ENCODE data around the gene GP1BB. TPM values are rescaled to one million over a fixed set of nuclear protein-coding genes. Genes with fewer than 3 reads are reported as not detected.

The GP1BB gene
- total and polyA plus RNA-seq, 8 donors, result 2.4 to 27.8 (median 8.7) TPM; not detected in 2

GRCh38 chr22:19734163-19734562 is 10.8 kb downstream of the GP1BB start:
- Histone ChIP-seq H3K36me3 (no peaks in the 10 kb centered on the region), H3K4me1 (peaks cover 6 to 12% (median 11%) of the 10 kb centered on the region in 4 donors), H3K4me3 (no peak overlapping the region), H3K27ac (no peak overlapping the region), H3K27me3 (peaks cover 0 to 54% (median 4%) of the 10 kb centered on the region in 3 donors), H3K9me3 (no peaks in the 10 kb centered on the region)
- no peak for DNase-seq
- WGBS, 5 donors, result 63 to 93% (median 87%) methylated on average over 2 to 7 of the region's 7 CpGs
- TF ChIP-seq EP300 (IDR thresholded peaks at IDR 0.05) (no peak), CTCF (IDR thresholded peaks at IDR 0.05) (no peak), POLR2A (IDR thresholded peaks at IDR 0.05) (no peak), POLR2AphosphoS5 (IDR thresholded peaks at IDR 0.05) (no peak)
- intact Hi-C loops (cut with DNase I; ENCODE audit: low total_unique reads), result loop anchor here (5.0 kb wide), 1 partner anchor 178 kb away; no protein-coding TSS in a partner anchor

DNA sequence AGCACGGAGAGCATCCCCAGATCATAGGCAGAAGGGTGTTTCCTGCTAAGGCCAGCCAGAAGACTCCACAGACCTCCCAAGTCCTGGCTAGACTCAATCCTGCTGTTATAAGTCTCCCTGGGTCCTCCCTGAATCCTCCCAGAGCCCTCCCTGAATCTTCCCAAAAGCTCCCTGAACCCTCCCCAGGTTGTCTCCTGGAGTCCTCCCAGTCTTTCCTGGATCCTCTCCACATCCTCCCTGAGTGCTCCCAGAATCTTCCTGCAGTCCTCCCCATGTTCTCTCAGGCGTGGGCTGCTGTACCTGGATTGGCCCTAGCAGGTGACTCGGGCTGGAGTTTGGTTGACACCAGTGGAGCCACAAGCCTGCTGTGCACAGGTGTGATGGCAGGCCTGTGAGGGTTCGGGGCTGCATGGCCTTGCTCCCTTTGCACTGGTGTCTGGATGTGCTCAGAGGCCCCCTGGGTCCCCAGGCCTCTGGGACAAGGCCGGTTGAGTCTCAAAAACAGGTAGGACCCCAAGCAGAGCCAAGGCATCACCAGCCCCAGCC is 11.6 kb downstream of the GP1BB start:
- Histone ChIP-seq H3K4me1 (peaks cover 6 to 12% (median 11%) of the 10 kb centered on the region in 4 donors), H3K27ac (no peak overlapping the region), H3K4me3 (no peak overlapping the region), H3K36me3 (no peaks in the 10 kb centered on the region), H3K9me3 (no peaks in the 10 kb centered on the region), H3K27me3 (peaks cover 0 to 58% (median 4%) of the 10 kb centered on the region in 3 donors)
- no peak for DNase-seq
- 68 to 87% (median 78%) methylated on average over 4 to 5 of the region's 5 CpGs for WGBS, 5 donors
- TF ChIP-seq EP300 (IDR thresholded peaks at IDR 0.05), result no peak
- TF ChIP-seq POLR2A (IDR thresholded peaks at IDR 0.05), result no peak
- TF ChIP-seq POLR2AphosphoS5 (IDR thresholded peaks at IDR 0.05), result no peak
- TF ChIP-seq CTCF (IDR thresholded peaks at IDR 0.05), result no peak
- intact Hi-C loops (cut with DNase I; ENCODE audit: low total_unique reads), result loop anchor here (5.0 kb wide), 1 partner anchor 177 kb away; no protein-coding TSS in a partner anchor

GRCh38 chr22:19735665-19736510 is 12.5 kb downstream of the GP1BB start:
- Histone ChIP-seq H3K9me3 (no peaks in the 10 kb centered on the region), H3K4me1 (peaks cover 3 to 4% (median 3%) of the 10 kb centered on the region in 4 donors), H3K4me3 (no peak overlapping the region), H3K27me3 (peaks cover 0 to 58% (median 2%) of the 10 kb centered on the region in 3 donors), H3K27ac (no peak overlapping the region), H3K36me3 (no peaks in the 10 kb centered on the region)
- no peak for DNase-seq
- intact Hi-C loops (cut with DNase I; ENCODE audit: low total_unique reads), result no loop called here
- 75 to 79% (median 76%) methylated on average over 17 to 21 of the region's 21 CpGs for WGBS, 5 donors
- TF ChIP-seq CTCF (IDR thresholded peaks at IDR 0.05) (no peak), EP300 (IDR thresholded peaks at IDR 0.05) (no peak), POLR2AphosphoS5 (IDR thresholded peaks at IDR 0.05) (no peak), POLR2A (IDR thresholded peaks at IDR 0.05) (no peak)

GRCh38 chr22:19737846-19738663 is 14.7 kb downstream of the GP1BB start:
- H3K9me3 ChIP-seq, result no peaks in the 10 kb centered on the region
- H3K27ac ChIP-seq, result no peak overlapping the region
- intact Hi-C loops (cut with DNase I; ENCODE audit: low total_unique reads), result no loop called here
- TF ChIP-seq POLR2A (IDR thresholded peaks at IDR 0.05) (no peak), EP300 (IDR thresholded peaks at IDR 0.05) (no peak), POLR2AphosphoS5 (IDR thresholded peaks at IDR 0.05) (no peak), CTCF (IDR thresholded peaks at IDR 0.05) (no peak)
- peaks cover 0 to 50% (median 0%) of the 10 kb centered on the region in 3 donors for H3K27me3 ChIP-seq
- H3K4me1 ChIP-seq, result no peaks in the 10 kb centered on the region
- no peaks in the 10 kb centered on the region for H3K36me3 ChIP-seq
- 61 to 85% (median 70%) methylated on average over 9 to 17 of the region's 17 CpGs for WGBS, 5 donors
- no peak for DNase-seq
- no peak overlapping the region for H3K4me3 ChIP-seq
